ENCODE data around the gene CEP70. TPM values are rescaled to one million over a fixed set of nuclear protein-coding genes. Genes with fewer than 3 reads are reported as not detected.
"Not testable (repeated sequence)": the region's sequence is repeated elsewhere in the genome, so short reads cannot be mapped to it uniquely, and the experiment has no call there.

Gene CEP70
- total RNA-seq, 1 experiment from 2014 or later: 35.3 TPM

- in situ Hi-C loops (cut with HindIII; ENCODE audit: low sequenced_read_pairs): no loop called here
- no peak for DNase-seq (ENCODE audit: low spot score)
Observed at GRCh38 chr3:138594935-138595610, 1.0 kb upstream of the CEP70 start.

DNA sequence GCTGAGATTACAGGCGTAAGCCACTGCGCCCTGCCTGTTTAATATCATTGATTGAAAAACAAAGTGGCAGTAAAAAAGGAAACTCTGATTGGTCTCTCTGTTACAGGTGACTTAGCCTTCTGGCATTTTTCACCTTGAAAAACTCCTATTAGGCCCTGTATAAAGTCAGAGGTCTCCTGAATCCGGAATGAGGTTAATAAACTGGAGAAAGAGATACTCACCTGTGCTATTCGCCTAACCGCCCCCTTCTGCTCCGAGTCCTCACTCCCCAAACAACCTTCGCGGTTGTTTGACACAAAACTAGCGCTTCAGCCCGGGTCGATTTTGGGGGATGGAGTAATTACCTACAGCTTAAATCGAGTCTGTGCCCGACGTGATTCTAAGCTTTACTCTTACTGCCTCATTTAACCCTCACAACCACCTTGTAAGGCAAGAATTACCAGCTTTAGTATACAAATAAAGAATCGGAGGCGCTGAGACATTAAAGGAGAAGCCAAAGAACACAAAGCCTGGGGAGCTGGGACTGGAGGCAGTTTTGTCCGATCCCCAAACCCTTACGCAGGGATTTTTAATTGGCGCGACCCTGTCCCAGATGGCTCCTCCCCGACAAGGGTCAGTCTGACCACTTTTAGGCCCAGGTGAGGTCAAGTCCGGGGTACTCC lies 441 bp downstream of the CEP70 start:
- in situ Hi-C loops (cut with HindIII; ENCODE audit: low sequenced_read_pairs): no loop called here
- no peak for DNase-seq (ENCODE audit: low spot score)

- in situ Hi-C loops (cut with HindIII; ENCODE audit: low sequenced_read_pairs): no loop called here
- DNase-seq (ENCODE audit: low spot score): no peak
Observed at GRCh38 chr3:138591392-138591791, 2.7 kb downstream of the CEP70 start.

DNA sequence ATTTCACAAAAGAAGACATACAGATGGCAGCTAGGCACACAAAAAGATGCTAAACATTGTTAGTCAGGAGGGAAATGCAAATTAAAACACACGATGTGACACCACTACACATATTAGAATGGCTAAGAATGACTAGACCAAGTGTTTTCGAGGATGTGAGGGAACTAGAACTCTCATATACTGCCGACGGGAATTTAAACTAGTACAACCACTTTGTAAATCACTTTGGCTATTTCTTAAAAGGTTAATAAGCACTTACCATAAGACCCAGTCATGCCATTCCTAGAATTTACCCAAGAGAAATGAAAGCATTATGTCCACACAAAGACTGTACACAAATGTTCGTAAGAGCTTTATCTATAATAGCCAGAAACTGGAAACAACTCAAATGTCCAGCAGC lies 5.6 kb downstream of the CEP70 start:
- DNase-seq (ENCODE audit: low spot score): no peak
- in situ Hi-C loops (cut with HindIII; ENCODE audit: low sequenced_read_pairs): no loop called here

GRCh38 chr3:138587374-138587773 lies 6.7 kb downstream of the CEP70 start:
- DNase-seq (ENCODE audit: low spot score): no peak
- in situ Hi-C loops (cut with HindIII; ENCODE audit: low sequenced_read_pairs): no loop called here

DNA sequence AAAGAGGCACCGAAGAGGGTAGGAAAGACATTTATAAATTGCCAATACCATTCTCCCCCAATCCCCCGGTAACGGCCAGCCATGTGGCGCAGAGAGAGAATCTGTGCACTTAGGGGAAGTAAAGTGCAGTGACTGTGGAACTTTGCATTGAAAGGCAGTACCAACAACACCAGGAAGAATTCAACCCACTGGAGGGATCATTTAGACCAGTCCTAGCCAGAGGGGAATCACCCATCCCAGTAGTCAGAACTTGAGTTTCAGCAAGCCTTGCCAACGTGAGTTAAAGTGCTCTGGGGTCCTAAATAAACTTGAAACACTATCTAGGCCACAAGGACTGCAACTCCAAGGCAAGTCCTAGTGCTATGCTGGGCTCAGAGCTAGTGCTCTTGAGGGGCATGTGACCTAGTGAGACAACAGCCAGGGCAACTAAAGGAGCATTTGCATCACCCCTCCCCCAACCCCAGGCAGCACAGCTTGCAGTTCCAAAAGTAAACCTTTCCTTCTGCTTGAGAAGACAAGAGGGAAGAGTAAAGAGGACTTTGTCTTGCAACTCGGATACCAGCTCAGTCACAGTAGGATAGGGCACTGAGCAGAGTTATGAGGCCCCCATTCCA lies 15.0 kb downstream of the CEP70 start:
- in situ Hi-C loops (cut with HindIII; ENCODE audit: low sequenced_read_pairs): no loop called here

GRCh38 chr3:138578141-138578540 lies 15.9 kb downstream of the CEP70 start:
- in situ Hi-C loops (cut with HindIII; ENCODE audit: low sequenced_read_pairs): no loop called here

More for the DNA sequence above, 15.0 kb downstream of the CEP70 start:
- DNase-seq (ENCODE audit: low spot score): no peak

DNA sequence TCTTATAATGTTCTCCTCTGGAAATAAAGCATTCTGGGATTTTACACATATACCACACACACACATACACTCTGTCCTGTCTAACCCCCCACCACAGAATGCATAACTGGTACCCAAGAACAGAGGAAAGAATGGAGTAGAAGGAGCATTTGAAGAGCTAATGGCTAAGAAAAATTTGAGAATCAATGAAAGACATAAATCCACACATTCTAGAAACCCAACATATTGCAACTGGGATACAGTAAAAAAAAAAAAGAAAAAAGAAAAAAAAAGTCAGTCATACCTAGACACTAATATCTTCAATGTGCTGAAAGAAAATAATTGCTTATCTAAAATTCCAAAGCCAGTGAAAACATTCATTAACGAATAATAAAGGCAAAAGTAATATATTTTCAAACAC lies 20.9 kb downstream of the CEP70 start:
- DNase-seq (ENCODE audit: low spot score): no peak

More at GRCh38 chr3:138578141-138578540, 15.9 kb downstream of the CEP70 start:
- no peak for DNase-seq (ENCODE audit: low spot score)

GRCh38 chr3:138569624-138570023 lies 24.4 kb downstream of the CEP70 start:
- in situ Hi-C loops (cut with HindIII; ENCODE audit: low sequenced_read_pairs): not testable (repeated sequence)

More for the DNA sequence above, 20.9 kb downstream of the CEP70 start:
- in situ Hi-C loops (cut with HindIII; ENCODE audit: low sequenced_read_pairs): no loop called here

GRCh38 chr3:138569090-138569489 lies 25.0 kb downstream of the CEP70 start:
- in situ Hi-C loops (cut with HindIII; ENCODE audit: low sequenced_read_pairs): no loop called here
- DNase-seq (ENCODE audit: low spot score): no peak

More at GRCh38 chr3:138569624-138570023, 24.4 kb downstream of the CEP70 start:
- DNase-seq (ENCODE audit: low spot score): not testable (repeated sequence)

DNA sequence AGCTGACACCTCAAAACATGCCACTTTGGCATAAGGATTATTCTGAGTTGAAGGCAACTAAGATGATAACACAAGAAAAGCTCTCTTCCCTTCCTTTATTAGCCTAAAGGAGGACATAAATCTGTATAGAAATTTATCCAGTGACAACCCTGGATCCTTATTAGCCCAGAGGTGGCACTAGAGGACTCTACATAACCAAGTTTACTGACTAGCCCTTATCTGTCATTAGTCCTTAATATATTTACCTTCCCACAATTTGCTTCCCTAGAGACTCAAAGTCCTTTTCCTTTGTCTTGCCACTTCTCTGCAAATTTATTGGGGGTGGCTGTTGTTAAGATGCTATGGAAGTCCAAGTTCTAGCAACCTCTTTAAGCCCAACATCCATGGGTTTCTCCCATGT lies 26.7 kb downstream of the CEP70 start:
- in situ Hi-C loops (cut with HindIII; ENCODE audit: low sequenced_read_pairs): no loop called here
- DNase-seq (ENCODE audit: low spot score): no peak

GRCh38 chr3:138566293-138566692 lies 27.8 kb downstream of the CEP70 start:
- in situ Hi-C loops (cut with HindIII; ENCODE audit: low sequenced_read_pairs); DNase-seq (ENCODE audit: low spot score): not testable (repeated sequence)

DNA sequence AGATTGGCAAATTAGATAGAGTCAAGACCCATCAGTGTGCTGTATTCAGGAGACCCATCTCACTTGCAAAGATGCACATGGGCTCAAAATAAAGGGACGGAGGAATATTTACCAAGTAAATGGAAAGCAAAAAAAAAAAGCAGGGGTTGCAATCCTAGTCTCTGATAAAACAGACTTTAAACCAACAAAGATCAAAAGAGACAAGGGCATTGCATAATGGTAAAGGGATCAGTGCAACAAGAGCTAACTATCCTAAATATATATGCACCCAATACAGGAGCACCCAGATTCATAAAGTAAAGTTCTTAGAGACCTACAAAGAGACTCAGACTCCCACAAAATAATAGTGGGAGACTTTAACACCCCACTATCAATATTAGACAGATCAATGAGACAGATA lies 31.2 kb downstream of the CEP70 start:
- DNase-seq (ENCODE audit: low spot score); in situ Hi-C loops (cut with HindIII; ENCODE audit: low sequenced_read_pairs): not testable (repeated sequence)

GRCh38 chr3:138560501-138560900 lies 33.6 kb downstream of the CEP70 start:
- no peak for DNase-seq (ENCODE audit: low spot score)

DNA sequence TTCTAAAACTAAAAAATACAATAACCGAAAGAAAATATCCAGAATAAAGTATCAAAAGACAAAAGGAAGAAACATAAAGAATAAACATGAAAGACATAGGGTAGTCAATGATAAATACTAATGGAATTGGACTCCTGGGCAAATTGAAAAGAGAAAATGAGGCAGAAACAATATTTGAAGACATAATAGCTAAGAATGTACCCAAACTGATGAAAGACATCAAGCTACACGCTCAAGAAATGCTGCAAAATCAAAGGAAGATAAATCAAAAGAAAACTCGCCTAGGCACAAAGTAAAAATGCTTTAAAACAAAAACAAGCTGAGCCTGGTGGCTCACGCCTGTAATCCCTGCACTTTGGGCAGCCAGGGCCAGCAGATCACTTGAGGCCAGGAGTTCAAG lies 34.9 kb downstream of the CEP70 start:
- no peak for DNase-seq (ENCODE audit: low spot score)

More at GRCh38 chr3:138560501-138560900, 33.6 kb downstream of the CEP70 start:
- in situ Hi-C loops (cut with HindIII; ENCODE audit: low sequenced_read_pairs): no loop called here

GRCh38 chr3:138554775-138555174 lies 39.3 kb downstream of the CEP70 start:
- DNase-seq (ENCODE audit: low spot score); in situ Hi-C loops (cut with HindIII; ENCODE audit: low sequenced_read_pairs): not testable (repeated sequence)

More for the DNA sequence above, 34.9 kb downstream of the CEP70 start:
- in situ Hi-C loops (cut with HindIII; ENCODE audit: low sequenced_read_pairs): no loop called here

DNA sequence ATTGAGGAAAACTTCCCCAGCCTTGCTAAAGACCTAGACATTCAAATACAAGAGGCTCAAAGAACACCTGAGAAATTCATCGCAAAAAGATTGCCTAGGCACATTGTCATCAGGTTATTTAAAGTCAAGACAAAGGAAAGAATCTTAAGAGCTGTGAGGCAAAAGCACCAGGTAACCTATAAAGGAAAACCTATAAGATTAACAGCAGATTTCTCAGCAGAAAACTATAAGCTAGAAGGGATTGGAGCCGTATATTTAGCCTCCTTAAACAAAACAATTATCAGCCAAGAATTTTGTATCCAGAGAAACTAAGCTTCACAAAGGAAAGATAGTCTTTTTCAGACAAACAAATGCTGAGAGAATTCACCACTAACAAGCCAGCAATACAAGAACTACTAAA lies 43.1 kb downstream of the CEP70 start:
- DNase-seq (ENCODE audit: low spot score); in situ Hi-C loops (cut with HindIII; ENCODE audit: low sequenced_read_pairs): not testable (repeated sequence)

- in situ Hi-C loops (cut with HindIII; ENCODE audit: low sequenced_read_pairs): no loop called here
Observed at GRCh38 chr3:138549179-138549977, 44.7 kb downstream of the CEP70 start.

DNA sequence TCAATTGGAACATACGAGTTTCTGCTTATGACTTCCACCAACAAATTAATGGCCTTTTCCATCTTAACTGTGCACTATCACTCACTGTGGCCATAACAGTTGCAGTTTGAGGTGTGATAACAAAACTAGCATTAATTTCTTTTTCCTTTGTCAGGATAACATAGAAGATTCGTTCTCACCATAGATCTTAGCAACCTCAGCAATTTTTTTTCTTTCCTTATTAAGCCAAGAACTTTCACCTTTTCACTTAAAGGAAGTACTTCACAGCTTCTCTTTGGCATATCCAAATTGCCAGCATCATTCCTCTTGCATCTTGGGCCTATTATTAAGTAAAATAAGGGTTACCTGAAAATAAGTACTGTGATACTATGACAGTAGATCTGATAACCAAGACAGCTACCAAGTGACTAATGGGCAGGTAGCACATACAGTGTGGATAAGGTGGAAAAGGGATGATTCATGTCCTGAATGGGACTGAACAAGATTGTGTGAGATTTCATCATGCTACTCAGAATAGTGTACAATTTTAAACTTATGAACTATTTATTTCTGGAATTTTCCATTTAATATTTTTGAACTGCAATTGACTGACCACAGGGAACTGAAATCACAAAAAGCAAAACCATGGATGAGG lies 46.6 kb downstream of the CEP70 start:
- DNase-seq (ENCODE audit: low spot score): no peak
- in situ Hi-C loops (cut with HindIII; ENCODE audit: low sequenced_read_pairs): no loop called here

More at GRCh38 chr3:138549179-138549977, 44.7 kb downstream of the CEP70 start:
- no peak for DNase-seq (ENCODE audit: low spot score)
